ENCODE results near the gene MYO7B.
"Not testable (repeated sequence)": the region's sequence is repeated elsewhere in the genome, so short reads cannot be mapped to it uniquely, and the experiment has no call there.

The MYO7B gene

DNA sequence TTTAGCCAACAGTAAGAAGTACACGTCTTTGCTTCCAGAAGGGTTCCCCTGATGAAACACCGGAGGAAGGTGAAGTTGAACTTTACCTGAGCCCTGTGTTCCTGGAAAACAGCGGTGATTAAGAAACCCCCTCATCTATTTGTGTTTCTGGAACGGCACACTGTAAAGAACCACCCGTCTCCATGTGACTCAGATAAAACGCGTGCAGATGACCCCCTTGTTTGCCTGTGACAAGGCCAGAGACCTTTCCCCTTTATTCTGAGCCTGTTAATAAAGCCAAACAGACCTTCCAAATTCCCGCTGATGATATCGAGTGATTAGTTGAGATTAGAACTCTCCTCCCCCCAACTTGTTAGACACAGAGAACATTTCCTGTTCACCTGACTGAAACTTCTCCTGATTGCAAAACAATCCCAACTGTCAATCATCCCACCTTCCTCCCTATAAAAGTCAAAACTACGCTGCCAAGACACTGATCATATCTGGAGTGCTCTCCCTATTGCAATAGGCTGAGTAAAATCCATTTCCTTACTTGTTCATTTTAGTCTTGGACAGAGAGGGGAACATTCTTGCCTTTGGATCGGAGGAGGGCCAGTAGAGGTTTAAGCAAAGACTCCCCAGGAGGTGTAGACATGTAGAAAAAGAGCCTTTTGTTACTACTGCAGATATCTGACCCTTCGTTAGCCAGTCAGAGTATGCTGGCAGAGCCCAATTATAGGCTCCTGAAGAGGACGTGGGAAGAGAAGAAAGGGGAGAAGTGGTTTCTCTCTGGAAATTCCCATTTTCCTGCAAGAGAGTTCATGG lies 8.3 kb upstream of the MYO7B start:
- Histone ChIP-seq H3K9me3 (ENCODE audit: severe bottlenecking) (no peaks in the 10 kb centered on the region), H3K36me3 (ENCODE audit: low read depth) (peaks cover 22% of the 10 kb centered on the region), H3K4me1 (ENCODE audit: insufficient read depth, poor library complexity, severe bottlenecking) (peaks cover 5% of the 10 kb centered on the region), H3K4me3 (ENCODE audit: severe bottlenecking) (peak overlapping the region; percentile 81), H3K27ac (ENCODE audit: poor library complexity, severe bottlenecking) (peak overlapping the region; percentile 91), H3K27me3 (ENCODE audit: insufficient read depth, poor library complexity, severe bottlenecking) (no peaks in the 10 kb centered on the region)
- TF ChIP-seq CTCF (IDR thresholded peaks at IDR 0.05; ENCODE audit: poor library complexity, severe bottlenecking): no peak
- ATAC-seq (ENCODE audit: low read depth) (peak; percentile 32), DNase-seq (ENCODE audit: low spot score) (no peak)

GRCh38 chr2:127528487-127528886 lies 7.0 kb upstream of the MYO7B start:
- H3K27ac ChIP-seq (ENCODE audit: poor library complexity, severe bottlenecking): peak overlapping the region; percentile 91
- ATAC-seq (ENCODE audit: low read depth): no peak
- no peak for DNase-seq (ENCODE audit: low spot score)

DNA sequence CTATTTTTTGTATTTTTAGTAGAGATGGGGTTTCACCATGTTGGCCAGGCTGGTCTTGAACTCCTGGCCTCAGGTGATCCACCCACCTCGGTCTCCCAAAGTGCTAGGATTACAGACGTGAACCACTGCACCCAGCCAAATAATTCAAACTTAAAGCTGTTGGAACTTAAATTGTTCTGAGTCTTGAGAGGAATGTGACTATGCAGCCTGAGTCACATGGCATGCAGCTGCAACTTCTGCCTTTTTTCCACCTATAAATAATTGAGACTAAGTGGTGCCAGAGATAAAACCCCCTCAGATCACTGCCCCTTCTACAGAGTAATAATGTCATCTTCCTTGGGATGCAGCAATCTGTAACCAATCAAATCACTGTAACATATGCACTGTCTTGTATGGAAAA lies 6.1 kb upstream of the MYO7B start:
- not testable (repeated sequence) for H3K27me3 ChIP-seq (ENCODE audit: insufficient read depth, poor library complexity, severe bottlenecking); DNase-seq (ENCODE audit: low spot score); H3K9me3 ChIP-seq (ENCODE audit: severe bottlenecking); H3K27ac ChIP-seq (ENCODE audit: poor library complexity, severe bottlenecking); ATAC-seq (ENCODE audit: low read depth); H3K4me3 ChIP-seq (ENCODE audit: severe bottlenecking); H3K4me1 ChIP-seq (ENCODE audit: insufficient read depth, poor library complexity, severe bottlenecking); H3K36me3 ChIP-seq (ENCODE audit: low read depth)

More at GRCh38 chr2:127528487-127528886, 7.0 kb upstream of the MYO7B start:
- Histone ChIP-seq H3K27me3 (ENCODE audit: insufficient read depth, poor library complexity, severe bottlenecking) (no peaks in the 10 kb centered on the region), H3K9me3 (ENCODE audit: severe bottlenecking) (no peaks in the 10 kb centered on the region), H3K4me1 (ENCODE audit: insufficient read depth, poor library complexity, severe bottlenecking) (peaks cover 5% of the 10 kb centered on the region), H3K36me3 (ENCODE audit: low read depth) (peaks cover 9% of the 10 kb centered on the region), H3K4me3 (ENCODE audit: severe bottlenecking) (no peak overlapping the region)
- TF ChIP-seq CTCF (IDR thresholded peaks at IDR 0.05; ENCODE audit: poor library complexity, severe bottlenecking): no peak

GRCh38 chr2:127530245-127531140 lies 5.0 kb upstream of the MYO7B start:
- Histone ChIP-seq H3K9me3 (ENCODE audit: severe bottlenecking) (no peaks in the 10 kb centered on the region), H3K27ac (ENCODE audit: poor library complexity, severe bottlenecking) (no peak overlapping the region), H3K4me1 (ENCODE audit: insufficient read depth, poor library complexity, severe bottlenecking) (peaks cover 5% of the 10 kb centered on the region), H3K4me3 (ENCODE audit: severe bottlenecking) (no peak overlapping the region), H3K36me3 (ENCODE audit: low read depth) (no peaks in the 10 kb centered on the region), H3K27me3 (ENCODE audit: insufficient read depth, poor library complexity, severe bottlenecking) (no peaks in the 10 kb centered on the region)
- DNase-seq (ENCODE audit: low spot score) (no peak), ATAC-seq (ENCODE audit: low read depth) (no peak)
- TF ChIP-seq CTCF (IDR thresholded peaks at IDR 0.05; ENCODE audit: poor library complexity, severe bottlenecking): no peak

DNA sequence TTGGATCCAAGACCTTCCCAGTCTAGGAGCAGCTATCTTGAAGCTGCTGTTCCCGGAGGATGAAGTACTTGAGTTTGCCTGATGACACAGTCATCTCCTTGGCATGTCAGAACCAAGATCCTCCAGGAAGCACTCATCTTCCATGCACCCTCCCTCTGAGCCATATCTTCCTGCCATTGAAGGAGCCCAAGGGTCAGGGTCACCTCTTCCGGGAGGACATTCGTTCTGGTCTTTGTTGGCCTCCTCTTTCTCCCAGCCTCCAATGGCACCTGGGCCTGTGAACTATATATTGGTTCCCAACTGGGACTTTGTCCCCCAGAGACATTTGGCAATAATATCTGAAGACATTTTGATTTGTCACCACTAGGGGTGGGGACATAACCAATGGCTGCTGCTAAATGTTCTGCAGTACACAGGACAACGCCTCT lies 4.2 kb upstream of the MYO7B start:
- Histone ChIP-seq H3K4me1 (ENCODE audit: insufficient read depth, poor library complexity, severe bottlenecking) (peaks cover 5% of the 10 kb centered on the region), H3K9me3 (ENCODE audit: severe bottlenecking) (no peaks in the 10 kb centered on the region), H3K4me3 (ENCODE audit: severe bottlenecking) (no peak overlapping the region), H3K27ac (ENCODE audit: poor library complexity, severe bottlenecking) (no peak overlapping the region), H3K36me3 (ENCODE audit: low read depth) (no peaks in the 10 kb centered on the region), H3K27me3 (ENCODE audit: insufficient read depth, poor library complexity, severe bottlenecking) (no peaks in the 10 kb centered on the region)
- DNase-seq (ENCODE audit: low spot score): no peak
- no peak for ATAC-seq (ENCODE audit: low read depth)
- TF ChIP-seq CTCF (IDR thresholded peaks at IDR 0.05; ENCODE audit: poor library complexity, severe bottlenecking): no peak
